ENCODE measurements around the gene CD5L. TPM values are rescaled to one million over a fixed set of nuclear protein-coding genes. Genes with fewer than 3 reads are reported as not detected.

CD5L gene
- total and polyA plus RNA-seq, 10 of the 15 experiments (the other 5 are each of a cell fraction or from before 2014, with no cell fraction given) = 0.10 to 0.57 (median 0.24) TPM

DNA sequence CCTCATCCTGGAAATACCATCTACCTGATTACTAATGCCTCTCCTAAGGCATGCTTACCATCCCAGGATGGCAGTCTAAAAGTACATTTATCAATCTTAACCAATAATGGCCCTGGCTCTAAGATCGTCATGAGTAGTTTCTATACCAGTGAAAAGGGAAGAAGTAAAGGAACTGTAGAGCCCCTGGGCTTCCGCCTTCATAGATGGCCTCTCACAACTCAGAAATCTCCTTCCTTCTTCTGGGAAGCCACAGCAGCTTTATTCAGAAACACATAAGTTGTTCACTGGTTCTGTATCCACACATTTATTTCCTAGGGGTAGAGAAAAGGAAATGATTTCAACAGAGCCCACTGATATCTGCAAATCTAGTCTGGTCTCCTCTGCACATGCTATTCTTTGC lies 41.0 kb upstream of the CD5L start:
- CTCF ChIA-PET = interaction anchor here (1.8 kb wide), 1 partner anchor 10 kb away, joined by 5 read pairs; no protein-coding TSS in a partner anchor
- RAD21 ChIA-PET (ENCODE audit: unreplicated experiment) = no interaction called here
- POLR2A ChIA-PET = no interaction called here
- 20% methylated on average over 2 of the region's 2 CpGs for WGBS (ENCODE audit: insufficient coverage, insufficient replicate concordance, low lambda C conversion rate, missing lambda C conversion rate)
- Histone ChIP-seq H3K27me3 (replicated peaks in 1 of 2; ENCODE audit: control insufficient read depth in 2 of 2, insufficient read depth in 2 of 2, low read length in 1 of 2) (no peaks in the 10 kb centered on the region), H3K27ac (ENCODE audit: control insufficient read depth, insufficient read depth) (no peak overlapping the region), H3K4me1 (ENCODE audit: control insufficient read depth, insufficient read depth, low read length) (no peaks in the 10 kb centered on the region), H3K4me2 (ENCODE audit: control insufficient read depth, insufficient read depth) (no peak overlapping the region), H3K9ac (ENCODE audit: control insufficient read depth, insufficient read depth, low read length) (no peak overlapping the region), H2AFZ (ENCODE audit: control insufficient read depth, low read depth, low read length) (no peak overlapping the region), H4K20me1 (ENCODE audit: control insufficient read depth, insufficient read depth) (no peaks in the 10 kb centered on the region), H3K4me3 (no peak overlapping the region), H3K36me3 (ENCODE audit: control insufficient read depth in 2 of 2, insufficient read depth in 2 of 2, low read length in 1 of 2) (no peaks in the 10 kb centered on the region), H3K9me3 (replicated peaks; ENCODE audit: control insufficient read depth, insufficient read depth, low read length) (no peaks in the 10 kb centered on the region), H3K79me2 (ENCODE audit: control insufficient read depth, insufficient read depth, low read length) (no peaks in the 10 kb centered on the region)
- in situ Hi-C loops (cut with MboI) = no loop called here
- DNase-seq (ENCODE audit: low read depth, low spot score) = no peak
- TF ChIP-seq PAX5 (IDR thresholded peaks at IDR 0.05; ENCODE audit: borderline replicate concordance, low read depth, low read length) (no peak), IRF3 (IDR thresholded peaks at IDR 0.05) (no peak), MLLT1 (IDR thresholded peaks at IDR 0.05) (no peak), ZSCAN29 (IDR thresholded peaks at IDR 0.05) (no peak), CHD2 (IDR thresholded peaks at IDR 0.05; ENCODE audit: borderline replicate concordance, low read depth, low read length) (no peak), SMAD1 (IDR thresholded peaks at IDR 0.05; ENCODE audit: low read depth, partially characterized antibody) (no peak), REST (IDR thresholded peaks at IDR 0.05; ENCODE audit: low read depth, low read length) (no peak), BRCA1 (IDR thresholded peaks at IDR 0.05; ENCODE audit: low read depth, low read length) (no peak), ZNF24 (IDR thresholded peaks at IDR 0.05) (no peak), ASH2L (IDR thresholded peaks at IDR 0.05; ENCODE audit: borderline replicate concordance, low read depth) (no peak)
- no peak for ATAC-seq
- BruUV-seq (replicated peaks) = no TSS peak
- intact Hi-C loops (cut with micrococcal nuclease; ENCODE audit: unreplicated experiment) = no loop called here
- SMC1A ChIA-PET (ENCODE audit: uncharacterized antibody, unreplicated experiment) = no interaction called here
- no peak for FAIRE-seq
